ENCODE data around the gene SARNP. TPM values are rescaled to one million over a fixed set of nuclear protein-coding genes. Genes with fewer than 3 reads are reported as not detected.

SARNP gene
- total and polyA plus RNA-seq, 2 donors = 76.0 to 86.2 TPM

DNA sequence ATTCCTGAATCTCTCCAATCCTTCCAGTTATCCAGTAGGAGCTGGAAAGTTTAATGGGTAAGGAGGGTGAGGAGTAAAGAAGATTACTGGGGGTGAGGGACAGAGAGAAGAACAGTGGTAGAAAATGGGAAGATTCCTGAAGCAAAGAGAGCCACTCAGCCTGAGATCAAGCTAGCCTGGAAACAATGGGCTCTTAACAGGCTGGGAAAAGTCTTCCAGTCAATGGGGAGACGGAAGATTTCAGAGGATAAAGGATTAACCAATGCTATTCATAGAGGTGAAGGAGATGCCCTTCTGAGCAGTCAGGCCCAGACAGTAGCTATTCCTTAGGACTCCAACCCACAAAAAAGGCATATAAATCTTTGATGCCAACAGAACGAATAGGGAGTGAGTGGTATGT, 59.8 kb downstream of the SARNP start:
- H3K4me1 ChIP-seq (ENCODE audit: insufficient read depth) = no peaks in the 10 kb centered on the region
- H3K36me3 ChIP-seq (ENCODE audit: insufficient read depth) = peaks cover 3% of the 10 kb centered on the region
- 61% methylated on average over 2 of the region's 2 CpGs for WGBS
- no peak overlapping the region for H3K27ac ChIP-seq (ENCODE audit: low read depth)
- DNase-seq (ENCODE audit: extremely low spot score) = no peak
- no peak overlapping the region for H3K4me3 ChIP-seq (ENCODE audit: low read depth, low read length)

DNA sequence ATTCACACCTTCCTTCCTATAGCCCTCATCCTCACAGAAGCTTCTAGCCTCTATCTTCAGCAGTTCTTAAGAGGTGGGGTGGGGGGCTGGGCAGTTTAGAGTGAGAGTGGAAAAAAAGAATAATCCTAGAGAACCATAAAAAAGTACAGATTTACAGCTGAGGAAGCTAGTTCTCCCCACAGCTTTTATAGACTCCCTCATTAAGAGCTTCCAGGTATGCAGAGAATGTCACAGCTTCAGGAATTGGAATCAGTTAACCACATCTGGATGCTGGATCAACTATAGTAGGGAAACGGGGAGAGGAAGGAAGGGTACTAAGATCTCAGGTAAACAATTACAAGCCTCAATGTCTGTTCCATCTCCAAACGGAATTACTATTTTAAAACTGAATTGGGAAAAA, 62.3 kb downstream of the SARNP start:
- WGBS = 45% methylated on average over 2 of the region's 2 CpGs
- Histone ChIP-seq H3K4me3 (ENCODE audit: low read depth, low read length) (no peak overlapping the region), H3K4me1 (ENCODE audit: insufficient read depth) (no peaks in the 10 kb centered on the region), H3K27ac (ENCODE audit: low read depth) (no peak overlapping the region), H3K36me3 (ENCODE audit: insufficient read depth) (peaks cover 3% of the 10 kb centered on the region)
- DNase-seq (ENCODE audit: extremely low spot score) = no peak

- Histone ChIP-seq H3K36me3 (ENCODE audit: insufficient read depth) (no peaks in the 10 kb centered on the region), H3K4me3 (ENCODE audit: low read depth, low read length) (no peak overlapping the region), H3K27ac (ENCODE audit: low read depth) (no peak overlapping the region), H3K4me1 (ENCODE audit: insufficient read depth) (no peaks in the 10 kb centered on the region)
- 92% methylated on average over 18 of the region's 18 CpGs for WGBS
- no peak for DNase-seq (ENCODE audit: extremely low spot score)
These were observed 69.1 kb downstream of the SARNP start for GRCh38 chr12:55748230-55748993.

- Histone ChIP-seq H3K27ac (ENCODE audit: low read depth) (no peak overlapping the region), H3K4me1 (ENCODE audit: insufficient read depth) (no peaks in the 10 kb centered on the region), H3K4me3 (ENCODE audit: low read depth, low read length) (no peak overlapping the region), H3K36me3 (ENCODE audit: insufficient read depth) (no peaks in the 10 kb centered on the region)
- no peak for DNase-seq (ENCODE audit: extremely low spot score)
These were observed 70.7 kb downstream of the SARNP start for GRCh38 chr12:55746913-55747231.

GRCh38 chr12:55746174-55746912, 71.2 kb downstream of the SARNP start:
- H3K27ac ChIP-seq (ENCODE audit: low read depth) = no peak overlapping the region
- WGBS = 44% methylated on average over 3 of the region's 3 CpGs
- no peak for DNase-seq (ENCODE audit: extremely low spot score)
- no peaks in the 10 kb centered on the region for H3K4me1 ChIP-seq (ENCODE audit: insufficient read depth)
- no peaks in the 10 kb centered on the region for H3K36me3 ChIP-seq (ENCODE audit: insufficient read depth)
- H3K4me3 ChIP-seq (ENCODE audit: low read depth, low read length) = no peak overlapping the region

DNA sequence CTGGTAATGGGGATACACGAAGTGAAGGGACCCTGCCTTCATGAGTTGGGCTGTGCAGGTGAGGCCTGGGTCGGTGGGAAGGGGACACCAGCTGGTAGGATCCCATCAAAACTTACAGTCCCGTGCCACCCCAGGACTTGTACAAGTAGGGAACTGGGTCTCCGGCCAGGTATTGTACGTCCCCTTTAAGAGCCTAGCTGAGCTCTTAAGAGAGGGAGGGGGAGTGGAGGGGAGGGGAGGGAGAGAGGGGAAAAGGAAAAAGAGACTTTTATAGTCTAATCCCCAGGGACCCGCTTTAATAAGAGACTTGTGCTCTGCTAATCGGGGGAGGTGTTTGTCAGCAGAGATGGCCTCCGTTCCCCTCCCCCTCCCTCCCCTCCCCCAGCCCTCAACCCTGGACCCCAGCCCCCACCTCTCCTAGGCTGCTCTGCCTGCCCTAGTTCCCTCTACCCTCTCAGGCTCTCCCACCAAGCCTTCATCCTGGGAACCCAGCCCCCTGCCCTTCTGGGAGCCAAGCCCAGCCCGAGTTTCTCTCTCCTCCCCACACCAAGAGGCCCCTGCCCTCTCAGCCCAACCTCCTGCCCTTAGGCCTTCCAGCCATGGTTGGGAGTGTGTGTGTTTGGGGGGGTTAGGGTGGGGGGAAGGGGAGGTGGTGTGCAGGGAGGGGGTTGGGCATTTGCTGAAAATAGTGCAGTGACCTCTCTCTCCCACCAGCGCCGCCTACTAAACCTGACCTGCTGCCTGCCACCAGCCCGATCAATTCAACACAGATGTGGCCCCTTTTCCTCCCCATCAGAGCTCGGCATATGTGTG, 72.0 kb downstream of the SARNP start:
- no peaks in the 10 kb centered on the region for H3K36me3 ChIP-seq (ENCODE audit: insufficient read depth)
- peak; percentile 64 for DNase-seq (ENCODE audit: extremely low spot score)
- H3K4me3 ChIP-seq (ENCODE audit: low read depth, low read length) = no peak overlapping the region
- H3K4me1 ChIP-seq (ENCODE audit: insufficient read depth) = no peaks in the 10 kb centered on the region
- WGBS = 11% methylated on average over 13 of the region's 13 CpGs
- no peak overlapping the region for H3K27ac ChIP-seq (ENCODE audit: low read depth)

DNA sequence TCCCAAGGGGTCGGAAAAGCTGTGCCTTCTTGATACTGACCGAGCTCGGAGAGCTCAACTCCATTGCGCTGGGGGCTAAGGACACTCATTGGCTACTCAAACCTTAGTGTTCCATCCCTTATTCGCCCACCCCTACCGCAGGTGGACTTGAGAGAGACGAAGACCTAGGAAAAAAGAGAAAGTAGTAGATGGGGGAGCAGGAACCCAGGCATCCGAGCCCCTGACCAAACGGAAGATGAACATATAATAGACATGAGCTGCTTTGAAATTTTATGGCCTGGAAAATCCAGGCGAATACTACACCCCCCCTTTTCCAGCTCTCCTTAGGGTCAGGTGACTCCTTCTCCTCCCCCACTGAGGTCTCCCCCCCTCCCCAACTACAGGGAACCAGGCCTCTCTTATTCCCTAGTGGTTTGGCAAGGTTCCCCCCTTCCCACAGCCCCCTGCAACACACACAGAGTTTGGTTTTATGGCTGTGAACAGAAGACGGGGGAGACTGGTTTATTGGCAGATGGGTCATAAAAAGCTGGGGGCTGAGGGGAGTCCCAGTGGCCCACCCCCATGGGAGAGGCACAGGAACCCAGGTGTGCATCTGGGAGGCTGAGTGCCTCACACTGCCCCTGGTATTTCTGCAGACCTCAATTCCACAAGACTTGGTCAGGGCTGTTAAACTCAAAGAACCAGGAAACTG, 73.0 kb downstream of the SARNP start:
- H3K27ac ChIP-seq (ENCODE audit: low read depth) = peak overlapping the region; percentile 11
- DNase-seq (ENCODE audit: extremely low spot score) = no peak
- H3K36me3 ChIP-seq (ENCODE audit: insufficient read depth) = no peaks in the 10 kb centered on the region
- H3K4me3 ChIP-seq (ENCODE audit: low read depth, low read length) = peak overlapping the region; percentile 76
- H3K4me1 ChIP-seq (ENCODE audit: insufficient read depth) = no peaks in the 10 kb centered on the region
- WGBS = 13% methylated on average over 11 of the region's 11 CpGs

GRCh38 chr12:55743406-55744339, 73.9 kb downstream of the SARNP start:
- H3K4me1 ChIP-seq (ENCODE audit: insufficient read depth) = no peaks in the 10 kb centered on the region
- no peak overlapping the region for H3K27ac ChIP-seq (ENCODE audit: low read depth)
- 2% methylated on average over 73 of the region's 73 CpGs for WGBS
- DNase-seq (ENCODE audit: extremely low spot score) = no peak
- peak overlapping the region; percentile 76 for H3K4me3 ChIP-seq (ENCODE audit: low read depth, low read length)
- H3K36me3 ChIP-seq (ENCODE audit: insufficient read depth) = no peaks in the 10 kb centered on the region

DNA sequence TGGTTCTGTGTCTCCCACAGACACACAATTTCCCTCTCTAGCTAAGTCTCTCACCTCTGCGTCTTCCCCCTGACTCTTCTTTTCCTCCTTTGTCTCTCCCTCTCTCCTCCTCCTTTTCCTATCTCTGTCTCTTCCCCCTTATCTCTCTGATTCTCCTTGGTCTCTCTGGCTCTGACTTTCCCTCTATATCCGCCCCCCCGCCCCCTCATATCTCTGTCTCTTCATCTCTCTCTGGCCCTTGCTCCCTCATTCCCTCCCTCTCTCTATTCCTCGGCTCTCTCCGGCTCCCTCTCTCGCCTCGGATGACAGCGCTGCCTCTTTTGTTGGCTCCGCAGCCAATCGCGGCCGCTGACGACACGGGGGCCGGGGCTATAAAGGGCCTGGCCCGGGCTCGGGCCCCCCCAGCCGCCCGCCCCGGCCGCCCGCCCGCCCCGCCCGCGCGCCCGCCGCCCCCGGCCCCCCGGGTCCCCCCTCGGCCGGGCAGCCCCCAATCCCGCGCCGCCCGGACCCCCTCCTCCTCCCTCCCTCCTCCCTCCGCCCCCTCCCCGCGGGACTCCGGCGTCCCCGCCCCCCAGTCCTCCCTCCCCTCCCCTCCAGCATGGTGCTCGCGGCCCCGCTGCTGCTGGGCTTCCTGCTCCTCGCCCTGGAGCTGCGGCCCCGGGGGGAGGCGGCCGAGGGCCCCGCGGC, 74.7 kb downstream of the SARNP start, which contains the start of gene GDF11:
TSS of gene GDF11 (plus strand) at position 404 of the 687 bp plus-strand sequence. CDS start at position 599, 195 bp downstream.
- H3K27ac ChIP-seq (ENCODE audit: low read depth) = no peak within 1 kb of the TSS
- 2% methylated on average over 42 of the region's 53 CpGs for WGBS

DNA sequence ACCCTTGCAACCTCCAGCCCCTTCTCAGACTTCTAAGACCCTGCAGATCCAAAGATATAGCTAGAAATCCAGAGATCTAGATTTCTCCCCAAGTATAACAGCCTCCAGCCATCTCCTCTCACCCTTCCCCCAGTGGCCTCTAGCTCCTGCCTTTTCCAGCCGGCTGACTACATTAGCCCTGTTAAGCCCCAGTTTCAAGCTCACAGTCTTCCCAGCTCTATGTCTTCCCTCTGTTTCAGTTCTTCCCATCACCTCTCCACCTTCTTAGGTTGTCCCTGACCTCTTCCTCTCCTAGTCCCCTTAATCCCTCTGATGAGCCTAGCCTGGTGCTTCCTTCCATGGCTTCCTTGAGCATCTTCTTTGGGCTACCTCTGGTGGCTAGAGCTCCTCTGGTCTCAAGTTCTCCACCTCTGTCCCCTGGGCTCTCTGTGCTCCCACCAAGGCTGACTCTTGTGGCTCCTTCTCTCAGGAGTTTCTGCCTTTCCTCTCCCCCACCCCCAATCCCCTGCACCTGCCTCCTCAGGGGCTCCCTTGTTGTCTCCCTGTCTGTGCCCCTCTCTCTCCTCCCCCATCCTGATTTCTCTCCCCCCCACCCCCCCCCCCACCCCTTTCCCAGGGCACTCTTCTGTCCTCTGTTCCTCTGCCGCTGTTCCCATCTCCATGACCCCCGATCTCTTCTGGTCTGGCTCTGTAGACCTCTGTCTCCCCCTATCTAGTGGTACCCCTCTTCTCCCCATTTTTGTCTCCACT, 75.4 kb downstream of the SARNP start:
- WGBS = 20% methylated on average over 3 of the region's 3 CpGs
- Histone ChIP-seq H3K4me1 (ENCODE audit: insufficient read depth) (no peaks in the 10 kb centered on the region), H3K27ac (ENCODE audit: low read depth) (no peak overlapping the region), H3K4me3 (ENCODE audit: low read depth, low read length) (no peak overlapping the region), H3K36me3 (ENCODE audit: insufficient read depth) (no peaks in the 10 kb centered on the region)
- no peak for DNase-seq (ENCODE audit: extremely low spot score)

More for the DNA sequence above, 74.7 kb downstream of the SARNP start, which contains the start of gene GDF11:
- H3K4me3 ChIP-seq (ENCODE audit: low read depth, low read length) = peak within 1 kb of the TSS; percentile 76
- peak; percentile 77 for DNase-seq (ENCODE audit: extremely low spot score)
- H3K36me3 ChIP-seq (ENCODE audit: insufficient read depth) = no peaks in the 10 kb centered on the region
- H3K4me1 ChIP-seq (ENCODE audit: insufficient read depth) = no peaks in the 10 kb centered on the region

- no peak overlapping the region for H3K4me3 ChIP-seq (ENCODE audit: low read depth, low read length)
- no peak for DNase-seq (ENCODE audit: extremely low spot score)
- 77% methylated on average over 2 of the region's 2 CpGs for WGBS
- H3K27ac ChIP-seq (ENCODE audit: low read depth) = no peak overlapping the region
- no peaks in the 10 kb centered on the region for H3K4me1 ChIP-seq (ENCODE audit: insufficient read depth)
- H3K36me3 ChIP-seq (ENCODE audit: insufficient read depth) = no peaks in the 10 kb centered on the region
These were observed 78.5 kb downstream of the SARNP start for GRCh38 chr12:55739025-55739378.
